Epithelial cell of esophagus (primary cell): ENCODE measurements around the gene IFT25.

Experiments used
- DNase-seq: peaks from one replicate; pipeline ENCODE4 v3.0.0; 2010; ENCODE audit warnings: low read depth
- H3K4me3 ChIP-seq: 2 replicates; pipeline ENCODE4 v1.5.1; 2011; ENCODE audit warnings: mild to moderate bottlenecking, low read length, control low read depth
- CTCF ChIP-seq: IDR thresholded peaks from 2 replicates; pipeline ENCODE4 v1.5.1; 2011; ENCODE audit warnings: low read depth, mild to moderate bottlenecking, low read length, control low read depth, inconsistent platforms; ENCODE audit not compliant: insufficient read depth; ENCODE audit errors: missing control alignments

Gene IFT25

GRCh38 chr1:53905509-53905908 lies 40.0 kb downstream of the IFT25 start:
- no peak for DNase-seq
- no peak overlapping the region for H3K4me3 ChIP-seq
- no peak for TF ChIP-seq CTCF

GRCh38 chr1:53902235-53903138 lies 43.0 kb downstream of the IFT25 start:
- no peak for DNase-seq

GRCh38 chr1:53899708-53900107 lies 45.8 kb downstream of the IFT25 start:
- H3K4me3 ChIP-seq = no peak overlapping the region
- DNase-seq = no peak
- TF ChIP-seq CTCF = no peak

More at GRCh38 chr1:53902235-53903138, 43.0 kb downstream of the IFT25 start:
- TF ChIP-seq CTCF = no peak
- no peak overlapping the region for H3K4me3 ChIP-seq

GRCh38 chr1:53899206-53899628 lies 46.3 kb downstream of the IFT25 start:
- DNase-seq = no peak
- TF ChIP-seq CTCF = no peak
- no peak overlapping the region for H3K4me3 ChIP-seq

- no peak overlapping the region for H3K4me3 ChIP-seq
- peak; percentile 40 for DNase-seq
Measured at GRCh38 chr1:53896635-53897229, 48.8 kb downstream of the IFT25 start.

GRCh38 chr1:53895421-53895820 lies 50.1 kb downstream of the IFT25 start:
- no peak overlapping the region for H3K4me3 ChIP-seq
- no peak for DNase-seq
- TF ChIP-seq CTCF = no peak

More at GRCh38 chr1:53896635-53897229, 48.8 kb downstream of the IFT25 start:
- TF ChIP-seq CTCF = no peak

GRCh38 chr1:53894644-53895043 lies 50.9 kb downstream of the IFT25 start:
- no peak overlapping the region for H3K4me3 ChIP-seq
- no peak for DNase-seq
- no peak for TF ChIP-seq CTCF
